ENCODE results near the gene FAM228A. TPM values are rescaled to one million over a fixed set of nuclear protein-coding genes. Genes with fewer than 3 reads are reported as not detected.

Gene FAM228A
- total and polyA plus RNA-seq, 2 donors (not counting 1 experiment from before 2014, with no cell fraction given) = 0.07 TPM; not detected in 1

GRCh38 chr2:24206242-24206641 lies 31.4 kb downstream of the FAM228A start:
- no peak overlapping the region for H3K27ac Mint-ChIP-seq
- Histone ChIP-seq H3K9me3 (ENCODE audit: control extremely low read depth in 1 of 3, control insufficient read depth in 2 of 3, insufficient read depth in 1 of 3, low read length in 2 of 3) (no peaks in the 10 kb centered on the region), H3K27me3 (replicated peaks in 1 of 4; ENCODE audit: control extremely low read depth in 1 of 4, control insufficient read depth in 3 of 4, insufficient read depth in 4 of 4, low read length in 3 of 4) (no peaks in the 10 kb centered on the region), H2AFZ (ENCODE audit: insufficient read depth, low read depth, low read length, poor library complexity, severe bottlenecking) (no peak overlapping the region), H3K36me3 (replicated peaks in 1 of 2; ENCODE audit: control extremely low read depth in 1 of 2, control insufficient read depth in 1 of 2, extremely low read depth in 1 of 2, insufficient read depth in 2 of 2, low read length in 1 of 2) (peaks cover 0 to 93% of the 10 kb centered on the region in 2 experiments), H3K9ac (ENCODE audit: low read length) (no peak overlapping the region), H4K20me1 (ENCODE audit: control insufficient read depth, insufficient read depth, low read length, poor library complexity, severe bottlenecking) (no peaks in the 10 kb centered on the region), H3K4me1 (ENCODE audit: control insufficient read depth in 2 of 2, insufficient read depth in 2 of 2, low read length in 2 of 2) (no peaks in the 10 kb centered on the region), H3K79me2 (ENCODE audit: control insufficient read depth, insufficient read depth, low read length) (no peaks in the 10 kb centered on the region), H3K4me2 (replicated peaks; ENCODE audit: low read depth, low read length, poor library complexity, severe bottlenecking) (no peak overlapping the region), H3K4me3 (ENCODE audit: control extremely low read depth in 1 of 5, extremely low read depth in 1 of 5, insufficient read depth in 1 of 5, low read depth in 2 of 5, low read length in 4 of 5) (no peak overlapping the region), H3K27ac (ENCODE audit: low read length in 2 of 2) (no peak overlapping the region)
- H3K4me1 Mint-ChIP-seq = no peaks in the 10 kb centered on the region
- DNase-seq (no peak), ATAC-seq (ENCODE audit: low read depth) (no peak)
- 88% methylated on average over 6 of the region's 6 CpGs for WGBS (ENCODE audit: insufficient coverage)
- H3K4me3 Mint-ChIP-seq = no peak overlapping the region
- no peaks in the 10 kb centered on the region for H3K9me3 Mint-ChIP-seq (ENCODE audit: insufficient read depth)
- H3K27me3 Mint-ChIP-seq = no peaks in the 10 kb centered on the region
- intact Hi-C loops (cut with micrococcal nuclease) = no loop called here
- TF ChIP-seq CTCF (IDR thresholded peaks at IDR 0.05) = no peak
- no peak for TF ChIP-seq EZH2 (IDR thresholded peaks at IDR 0.05; ENCODE audit: borderline replicate concordance, insufficient read depth, low read depth, low read length, poor library complexity, severe bottlenecking)
- CTCF ChIA-PET = interaction anchor here (0.6 kb wide), 1 partner anchor 172 kb away, joined by 4 read pairs; no protein-coding TSS in a partner anchor
- POLR2A ChIA-PET = no interaction called here

- DNase-seq (no peak), ATAC-seq (ENCODE audit: low read depth) (no peak)
- Histone ChIP-seq H3K27ac (ENCODE audit: low read length in 2 of 2) (no peak overlapping the region), H3K79me2 (ENCODE audit: control insufficient read depth, insufficient read depth, low read length) (no peaks in the 10 kb centered on the region), H3K4me2 (replicated peaks; ENCODE audit: low read depth, low read length, poor library complexity, severe bottlenecking) (no peak overlapping the region), H3K27me3 (replicated peaks in 1 of 4; ENCODE audit: control extremely low read depth in 1 of 4, control insufficient read depth in 3 of 4, insufficient read depth in 4 of 4, low read length in 3 of 4) (no peaks in the 10 kb centered on the region), H3K9me3 (ENCODE audit: control extremely low read depth in 1 of 3, control insufficient read depth in 2 of 3, insufficient read depth in 1 of 3, low read length in 2 of 3) (no peaks in the 10 kb centered on the region), H3K4me1 (ENCODE audit: control insufficient read depth in 2 of 2, insufficient read depth in 2 of 2, low read length in 2 of 2) (no peaks in the 10 kb centered on the region), H2AFZ (ENCODE audit: insufficient read depth, low read depth, low read length, poor library complexity, severe bottlenecking) (no peak overlapping the region), H4K20me1 (ENCODE audit: control insufficient read depth, insufficient read depth, low read length, poor library complexity, severe bottlenecking) (no peaks in the 10 kb centered on the region), H3K4me3 (ENCODE audit: control extremely low read depth in 1 of 5, extremely low read depth in 1 of 5, insufficient read depth in 1 of 5, low read depth in 2 of 5, low read length in 4 of 5) (no peak overlapping the region), H3K36me3 (replicated peaks in 1 of 2; ENCODE audit: control extremely low read depth in 1 of 2, control insufficient read depth in 1 of 2, extremely low read depth in 1 of 2, insufficient read depth in 2 of 2, low read length in 1 of 2) (peaks cover 0 to 93% of the 10 kb centered on the region in 2 experiments), H3K9ac (ENCODE audit: low read length) (no peak overlapping the region)
- Mint-ChIP-seq H3K4me1 (no peaks in the 10 kb centered on the region), H3K9me3 (ENCODE audit: insufficient read depth) (no peaks in the 10 kb centered on the region), H3K27ac (peak overlapping the region; percentile 62), H3K27me3 (no peaks in the 10 kb centered on the region), H3K4me3 (no peak overlapping the region)
- intact Hi-C loops (cut with micrococcal nuclease) = no loop called here
- WGBS (ENCODE audit: insufficient coverage) = 92% methylated on average over 8 of the region's 8 CpGs
- TF ChIP-seq EZH2 (IDR thresholded peaks at IDR 0.05; ENCODE audit: borderline replicate concordance, insufficient read depth, low read depth, low read length, poor library complexity, severe bottlenecking) = no peak
- TF ChIP-seq CTCF (IDR thresholded peaks at IDR 0.05) = no peak
- ChIA-PET CTCF (interaction anchor here (0.6 kb wide), 1 partner anchor 171 kb away, joined by 4 read pairs; no protein-coding TSS in a partner anchor), POLR2A (no interaction called here)
Measured at GRCh38 chr2:24206714-24207113, 31.9 kb downstream of the FAM228A start.

Measured in B cell (primary cell).